ENCODE data around the gene CACNA1D. TPM values are rescaled to one million over a fixed set of nuclear protein-coding genes. Genes with fewer than 3 reads are reported as not detected.

The CACNA1D gene
- total RNA-seq, 4 donors from 2014 or later = 5.7 to 38.2 (median 20.0) TPM

DNA sequence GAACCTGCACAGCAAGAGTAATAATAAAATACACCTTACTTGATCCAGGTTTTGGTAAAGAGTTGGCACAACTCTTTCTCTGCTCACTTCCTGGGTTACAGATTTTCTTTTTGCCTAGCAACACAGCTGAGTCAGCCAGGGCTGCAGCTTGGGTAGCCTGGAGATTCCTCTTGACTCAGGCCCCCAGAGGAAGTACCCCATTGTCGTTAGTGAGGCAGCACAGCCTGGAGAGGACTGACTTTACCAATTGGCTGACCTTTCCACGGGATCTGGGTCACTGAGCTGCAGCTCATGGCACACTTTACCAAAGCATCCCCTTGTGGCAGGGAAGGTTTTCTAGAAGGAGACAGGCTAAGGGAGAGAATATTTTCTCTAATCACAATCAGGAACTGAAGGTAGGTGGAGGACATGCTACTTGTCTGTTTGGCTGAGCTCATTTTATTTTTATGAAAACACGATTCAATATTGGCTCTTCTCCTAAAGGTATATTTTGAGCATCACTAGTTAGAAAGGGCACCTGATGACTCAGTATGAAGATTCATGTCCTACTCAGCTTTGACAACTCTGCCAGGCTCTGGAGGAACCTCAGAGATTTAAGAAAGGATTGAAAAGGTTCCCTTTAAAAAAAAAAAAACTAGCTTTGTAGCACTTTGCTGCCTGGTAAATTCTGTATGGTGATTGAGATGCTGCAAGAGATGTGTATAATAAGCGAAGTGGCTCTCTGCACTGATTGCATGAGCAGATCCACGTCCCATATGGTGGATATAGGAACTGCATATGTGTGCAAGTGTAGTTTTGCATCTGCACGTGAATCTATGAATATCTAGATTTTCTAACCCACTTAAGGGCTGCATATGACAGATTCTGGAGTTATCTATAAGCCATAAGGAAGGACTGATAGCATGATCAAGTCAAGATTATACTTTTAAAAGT is 227.0 kb downstream of the CACNA1D start:
- 53 to 60% methylated on average over 6 of the region's 6 CpGs for WGBS, 2 donors
- Histone ChIP-seq H3K27ac (no peak overlapping the region), H3K4me1 (no peaks in the 10 kb centered on the region), H3K9me3 (no peaks in the 10 kb centered on the region), H3K4me3 (no peak overlapping the region), H3K36me3 (peaks cover 0 to 13% (median 0%) of the 10 kb centered on the region in 3 donors), H3K27me3 (no peaks in the 10 kb centered on the region)
- DNase-seq (ENCODE audit: low spot score in 2 of 2) = no peak
- TF ChIP-seq EP300 (IDR thresholded peaks at IDR 0.05) (no peak), POLR2A (IDR thresholded peaks at IDR 0.05) (no peak)
- TF ChIP-seq, protein P1, sequence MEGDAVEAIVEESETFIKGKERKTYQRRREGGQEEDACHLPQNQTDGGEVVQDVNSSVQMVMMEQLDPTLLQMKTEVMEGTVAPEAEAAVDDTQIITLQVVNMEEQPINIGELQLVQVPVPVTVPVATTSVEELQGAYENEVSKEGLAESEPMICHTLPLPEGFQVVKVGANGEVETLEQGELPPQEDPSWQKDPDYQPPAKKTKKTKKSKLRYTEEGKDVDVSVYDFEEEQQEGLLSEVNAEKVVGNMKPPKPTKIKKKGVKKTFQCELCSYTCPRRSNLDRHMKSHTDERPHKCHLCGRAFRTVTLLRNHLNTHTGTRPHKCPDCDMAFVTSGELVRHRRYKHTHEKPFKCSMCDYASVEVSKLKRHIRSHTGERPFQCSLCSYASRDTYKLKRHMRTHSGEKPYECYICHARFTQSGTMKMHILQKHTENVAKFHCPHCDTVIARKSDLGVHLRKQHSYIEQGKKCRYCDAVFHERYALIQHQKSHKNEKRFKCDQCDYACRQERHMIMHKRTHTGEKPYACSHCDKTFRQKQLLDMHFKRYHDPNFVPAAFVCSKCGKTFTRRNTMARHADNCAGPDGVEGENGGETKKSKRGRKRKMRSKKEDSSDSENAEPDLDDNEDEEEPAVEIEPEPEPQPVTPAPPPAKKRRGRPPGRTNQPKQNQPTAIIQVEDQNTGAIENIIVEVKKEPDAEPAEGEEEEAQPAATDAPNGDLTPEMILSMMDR (IDR thresholded peaks at IDR 0.05) = no peak

- no peaks in the 10 kb centered on the region for H3K4me1 ChIP-seq
- no peak overlapping the region for H3K4me3 ChIP-seq
- no peak for DNase-seq (ENCODE audit: low spot score in 2 of 2)
- H3K36me3 ChIP-seq = peaks cover 0 to 13% (median 0%) of the 10 kb centered on the region in 3 donors
- H3K27me3 ChIP-seq = no peaks in the 10 kb centered on the region
- WGBS, 2 donors = 81 to 90% methylated on average over 2 of the region's 2 CpGs
- no peak for TF ChIP-seq EP300 (IDR thresholded peaks at IDR 0.05)
- no peak for TF ChIP-seq POLR2A (IDR thresholded peaks at IDR 0.05)
- TF ChIP-seq, protein P1 (IDR thresholded peaks at IDR 0.05) = no peak
- no peak overlapping the region for H3K27ac ChIP-seq
- no peaks in the 10 kb centered on the region for H3K9me3 ChIP-seq
Measured at GRCh38 chr3:53724566-53724965, 230.2 kb downstream of the CACNA1D start.

GRCh38 chr3:53725387-53725995 is 231.1 kb downstream of the CACNA1D start:
- no peak overlapping the region for H3K4me3 ChIP-seq
- 73 to 79% methylated on average over 5 of the region's 5 CpGs for WGBS, 2 donors
- no peaks in the 10 kb centered on the region for H3K27me3 ChIP-seq
- no peaks in the 10 kb centered on the region for H3K9me3 ChIP-seq
- no peak for DNase-seq (ENCODE audit: low spot score in 2 of 2)
- H3K36me3 ChIP-seq = peaks cover 0 to 13% (median 0%) of the 10 kb centered on the region in 3 donors
- peaks cover 0 to 4% (median 0%) of the 10 kb centered on the region in 4 donors for H3K4me1 ChIP-seq
- no peak for TF ChIP-seq POLR2A (IDR thresholded peaks at IDR 0.05)
- TF ChIP-seq EP300 (IDR thresholded peaks at IDR 0.05) = no peak
- TF ChIP-seq, protein P1 (IDR thresholded peaks at IDR 0.05) = no peak
- no peak overlapping the region for H3K27ac ChIP-seq

GRCh38 chr3:53726643-53727042 is 232.2 kb downstream of the CACNA1D start:
- peaks cover 0 to 7% (median 0%) of the 10 kb centered on the region in 4 donors for H3K4me1 ChIP-seq
- H3K27me3 ChIP-seq = no peaks in the 10 kb centered on the region
- no peak overlapping the region for H3K27ac ChIP-seq
- no peak for TF ChIP-seq POLR2A (IDR thresholded peaks at IDR 0.05)
- TF ChIP-seq EP300 (IDR thresholded peaks at IDR 0.05) = no peak
- no peaks in the 10 kb centered on the region for H3K9me3 ChIP-seq
- peaks cover 0 to 13% (median 0%) of the 10 kb centered on the region in 3 donors for H3K36me3 ChIP-seq
- WGBS, 2 donors = 82 to 83% methylated on average over 9 of the region's 9 CpGs
- DNase-seq (ENCODE audit: low spot score in 2 of 2) = no peak
- H3K4me3 ChIP-seq = no peak overlapping the region

- Histone ChIP-seq H3K4me1 (peaks cover 0 to 7% (median 0%) of the 10 kb centered on the region in 4 donors), H3K36me3 (peaks cover 0 to 7% (median 0%) of the 10 kb centered on the region in 3 donors), H3K4me3 (no peak overlapping the region), H3K27me3 (no peaks in the 10 kb centered on the region), H3K9me3 (no peaks in the 10 kb centered on the region), H3K27ac (no peak overlapping the region)
- no peak for DNase-seq (ENCODE audit: low spot score in 2 of 2)
- TF ChIP-seq EP300 (IDR thresholded peaks at IDR 0.05) = no peak
- TF ChIP-seq, protein P1 (IDR thresholded peaks at IDR 0.05) = no peak
- no peak for TF ChIP-seq POLR2A (IDR thresholded peaks at IDR 0.05)
Measured at GRCh38 chr3:53728606-53729005, 234.2 kb downstream of the CACNA1D start.
